ENCODE data around the gene PPIB.
A peak's percentile ranks its signal among the peaks of the same experiment; 100 is the strongest.

PPIB gene

GRCh38 chr15:64157599-64158125 is 5.2 kb downstream of the PPIB start:
- DNase-seq: no peak

- no peak for DNase-seq
These were observed 6.0 kb downstream of the PPIB start for GRCh38 chr15:64156652-64157331.

GRCh38 chr15:64155802-64156651 is 6.8 kb downstream of the PPIB start:
- DNase-seq: no peak

GRCh38 chr15:64153480-64154367 is 9.1 kb downstream of the PPIB start:
- peak; percentile 94 for DNase-seq

GRCh38 chr15:64152507-64153387 is 10.1 kb downstream of the PPIB start:
- DNase-seq: no peak

GRCh38 chr15:64151727-64152506 is 10.9 kb downstream of the PPIB start, which contains the start of gene SNX22:
TSS of gene SNX22 (plus strand) at chr15:64151731. CDS start at chr15:64151776, 45 bp downstream.
- no peak for DNase-seq

GRCh38 chr15:64149893-64150578 is 12.8 kb downstream of the PPIB start:
- no peak for DNase-seq

GRCh38 chr15:64149424-64149823 is 13.4 kb downstream of the PPIB start:
- DNase-seq: peak; percentile 57

- DNase-seq: no peak
These were observed 14.2 kb downstream of the PPIB start for GRCh38 chr15:64148581-64148980.

- DNase-seq: no peak
These were observed 14.7 kb downstream of the PPIB start for GRCh38 chr15:64148168-64148567.

- DNase-seq: no peak
These were observed 15.7 kb downstream of the PPIB start for GRCh38 chr15:64146885-64147681.

GRCh38 chr15:64146520-64146884 is 16.3 kb downstream of the PPIB start:
- DNase-seq: no peak

GRCh38 chr15:64146041-64146440 is 16.8 kb downstream of the PPIB start:
- DNase-seq: no peak

- no peak for DNase-seq
These were observed 18.1 kb downstream of the PPIB start for GRCh38 chr15:64144565-64145281.

- DNase-seq: no peak
These were observed 18.6 kb downstream of the PPIB start for GRCh38 chr15:64144192-64144564.

GRCh38 chr15:64143276-64143675 is 19.5 kb downstream of the PPIB start:
- no peak for DNase-seq

GRCh38 chr15:64141798-64142512 is 20.9 kb downstream of the PPIB start:
- DNase-seq: no peak

GRCh38 chr15:64138331-64138941 is 24.4 kb downstream of the PPIB start:
- DNase-seq: no peak
